Endothelial cell of umbilical vein (primary cell): Measurements from ENCODE around the gene GAS7.

Experiments used
- FOS ChIP-seq: IDR thresholded peaks from 2 replicates; pipeline ENCODE4 v1.6.1; 2011; ENCODE audit warnings: mild to moderate bottlenecking, low read length, moderate library complexity, borderline replicate concordance; ENCODE audit not compliant: insufficient read depth
- JUN ChIP-seq: IDR thresholded peaks from 2 replicates; pipeline ENCODE4 v1.6.1; 2011; ENCODE audit warnings: borderline replicate concordance, low read depth; ENCODE audit not compliant: insufficient read length, insufficient read depth
- POLR2A ChIP-seq: IDR thresholded peaks from 2 replicates; pipeline ENCODE4 v1.6.1; 2012; ENCODE audit warnings: low read depth, mild to moderate bottlenecking, control low read depth, low read length
- POLR2AphosphoS5 ChIP-seq: IDR thresholded peaks from 2 replicates; pipeline ENCODE4 v1.6.1; 2012; ENCODE audit warnings: low read depth, mild to moderate bottlenecking, control low read depth, low read length, moderate library complexity; ENCODE audit not compliant: insufficient read depth
- TF ChIP-seq, protein P1 (sequence below), 2 donors: IDR thresholded peaks; 1 replicate in 1 of 2; 2 replicates in 1 of 2; pipeline ENCODE4 v1.5.1; 2011; ENCODE audit warnings: low read length in 2 of 2, mild to moderate bottlenecking in 2 of 2, moderate library complexity in 2 of 2, control low read depth in 1 of 2, inconsistent platforms in 1 of 2, low read depth in 1 of 2; ENCODE audit not compliant: insufficient read depth in 1 of 2; ENCODE audit errors: extremely low read depth in 1 of 2

DNA sequence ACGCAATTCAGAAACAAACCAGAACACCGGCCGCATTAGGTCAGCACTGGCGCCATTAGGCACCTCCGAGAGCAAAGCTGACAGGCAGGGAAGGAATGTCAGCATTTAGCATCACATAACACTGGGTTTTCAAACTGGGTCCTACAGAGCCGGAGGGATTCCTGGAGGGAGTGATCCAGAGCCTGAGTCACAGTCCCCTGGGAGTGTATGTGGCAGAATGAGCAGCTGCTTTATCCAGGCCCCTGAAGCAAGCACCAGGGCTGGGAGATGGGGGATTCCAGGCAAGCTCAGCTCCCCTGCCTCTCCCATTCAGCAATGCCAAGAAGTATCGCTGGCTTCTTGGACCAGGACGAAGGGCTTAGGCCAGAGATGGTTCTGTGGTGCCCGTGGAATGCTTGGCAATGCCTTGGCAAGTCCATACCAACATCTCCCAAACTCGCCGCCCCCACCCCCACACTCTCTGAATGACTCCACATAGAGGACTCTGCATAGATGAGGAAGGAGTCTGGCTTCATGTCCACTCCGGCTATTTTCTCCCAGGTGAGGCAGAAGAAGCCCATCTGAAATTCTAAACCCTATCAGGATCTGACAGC is 20.4 kb downstream of the GAS7 start:
- TF ChIP-seq JUN (no peak), POLR2A (no peak), POLR2AphosphoS5 (no peak), FOS (no peak)
- TF ChIP-seq, protein P1, sequence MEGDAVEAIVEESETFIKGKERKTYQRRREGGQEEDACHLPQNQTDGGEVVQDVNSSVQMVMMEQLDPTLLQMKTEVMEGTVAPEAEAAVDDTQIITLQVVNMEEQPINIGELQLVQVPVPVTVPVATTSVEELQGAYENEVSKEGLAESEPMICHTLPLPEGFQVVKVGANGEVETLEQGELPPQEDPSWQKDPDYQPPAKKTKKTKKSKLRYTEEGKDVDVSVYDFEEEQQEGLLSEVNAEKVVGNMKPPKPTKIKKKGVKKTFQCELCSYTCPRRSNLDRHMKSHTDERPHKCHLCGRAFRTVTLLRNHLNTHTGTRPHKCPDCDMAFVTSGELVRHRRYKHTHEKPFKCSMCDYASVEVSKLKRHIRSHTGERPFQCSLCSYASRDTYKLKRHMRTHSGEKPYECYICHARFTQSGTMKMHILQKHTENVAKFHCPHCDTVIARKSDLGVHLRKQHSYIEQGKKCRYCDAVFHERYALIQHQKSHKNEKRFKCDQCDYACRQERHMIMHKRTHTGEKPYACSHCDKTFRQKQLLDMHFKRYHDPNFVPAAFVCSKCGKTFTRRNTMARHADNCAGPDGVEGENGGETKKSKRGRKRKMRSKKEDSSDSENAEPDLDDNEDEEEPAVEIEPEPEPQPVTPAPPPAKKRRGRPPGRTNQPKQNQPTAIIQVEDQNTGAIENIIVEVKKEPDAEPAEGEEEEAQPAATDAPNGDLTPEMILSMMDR (IDR thresholded peaks at IDR 0.05; ENCODE audit: extremely low read depth in 1 of 2, insufficient read depth in 1 of 2, low read depth in 1 of 2, low read length in 2 of 2): no peak
